T-helper 1 cell (primary cell): ENCODE measurements around the gene CFAP58.

Experiments
- DNase-seq, 5 donors: peaks; one replicate each; pipeline ENCODE4 v3.0.0-alpha.2; 2012 to 2020

Gene CFAP58

DNA sequence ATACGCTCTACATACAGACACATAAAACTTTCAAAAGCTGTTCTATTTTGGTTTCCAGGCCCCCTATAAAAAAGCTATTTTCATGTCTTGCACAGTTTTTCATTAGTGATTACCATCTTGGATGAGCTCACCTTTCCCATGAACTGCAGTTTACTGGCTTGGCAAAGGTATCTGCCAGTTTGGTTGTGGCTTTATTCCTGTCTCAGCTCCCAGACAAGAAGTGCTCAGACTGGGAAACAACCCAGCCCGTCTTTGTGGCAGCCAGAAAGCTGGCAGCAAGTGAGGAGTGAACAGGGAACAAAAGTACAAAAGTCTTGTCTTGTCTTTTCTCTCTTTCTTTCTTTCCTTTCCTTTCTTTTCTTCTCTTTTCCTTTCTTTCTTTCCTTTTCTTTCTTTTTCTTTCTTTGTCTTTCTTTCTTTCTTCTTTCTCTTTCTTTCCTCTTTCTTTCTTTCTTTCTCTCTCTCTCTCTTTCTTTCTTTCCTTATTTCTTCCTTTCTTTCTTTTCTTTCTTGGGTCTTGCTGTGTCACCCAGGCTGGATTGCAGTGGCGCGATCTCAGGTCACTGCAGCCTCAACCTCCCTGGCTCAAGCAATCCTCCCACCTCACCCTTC is 138.8 kb downstream of the CFAP58 start:
- DNase-seq = no peak

DNA sequence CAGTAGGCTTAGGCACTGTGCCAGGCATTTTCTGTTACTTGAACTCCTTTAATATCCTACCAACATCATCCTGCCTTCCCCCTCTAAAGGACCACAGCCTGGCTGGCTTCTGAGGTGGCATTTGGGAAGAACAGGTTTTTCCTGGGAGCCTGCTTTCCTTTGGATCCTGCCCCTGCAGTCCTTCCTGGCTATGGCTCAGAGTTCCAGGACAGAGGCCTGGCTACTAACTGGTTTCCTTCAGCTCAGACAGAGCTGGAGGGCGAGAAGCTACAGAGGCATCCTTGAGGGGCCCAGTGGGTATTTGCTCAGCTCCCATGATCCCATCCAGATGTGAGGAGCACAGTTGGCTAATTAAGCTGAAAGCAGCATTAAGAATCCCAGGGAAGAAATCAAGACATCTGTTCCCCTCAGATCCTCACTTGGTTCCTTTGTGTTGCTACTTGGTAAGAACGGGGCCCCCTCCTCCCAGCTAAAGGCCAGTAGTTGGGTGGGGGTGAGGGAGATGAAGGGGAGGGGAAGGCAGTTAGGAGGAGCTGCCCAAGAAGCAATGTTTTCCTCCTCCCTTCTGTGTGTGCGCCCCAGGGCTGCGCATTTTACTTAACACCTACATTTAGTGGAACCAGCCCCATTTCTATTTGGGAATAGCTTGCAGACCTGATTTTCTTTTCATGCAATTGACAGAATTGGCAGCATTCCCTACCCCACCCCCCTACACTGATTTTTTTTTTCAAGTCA is 144.9 kb downstream of the CFAP58 start:
- DNase-seq = no peak

DNA sequence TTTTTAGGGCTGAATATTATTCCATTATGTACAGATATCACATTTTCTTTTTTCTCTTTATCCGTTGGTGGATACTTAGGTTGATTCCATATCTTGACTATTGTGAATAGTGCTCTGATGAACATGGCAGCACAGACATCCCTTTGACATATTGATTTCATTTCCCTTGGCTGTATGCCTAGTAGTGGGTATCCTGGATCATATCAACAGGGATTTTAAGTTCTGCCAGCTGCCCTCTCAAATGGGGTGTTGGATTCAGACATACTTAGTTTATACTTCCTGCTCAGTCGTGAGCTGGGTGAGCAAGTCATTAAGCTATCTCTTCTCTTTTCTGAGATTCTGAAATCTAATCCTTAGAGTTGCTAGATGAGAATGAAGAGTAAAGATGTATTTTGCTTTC is 147.8 kb downstream of the CFAP58 start:
- no peak for DNase-seq

DNA sequence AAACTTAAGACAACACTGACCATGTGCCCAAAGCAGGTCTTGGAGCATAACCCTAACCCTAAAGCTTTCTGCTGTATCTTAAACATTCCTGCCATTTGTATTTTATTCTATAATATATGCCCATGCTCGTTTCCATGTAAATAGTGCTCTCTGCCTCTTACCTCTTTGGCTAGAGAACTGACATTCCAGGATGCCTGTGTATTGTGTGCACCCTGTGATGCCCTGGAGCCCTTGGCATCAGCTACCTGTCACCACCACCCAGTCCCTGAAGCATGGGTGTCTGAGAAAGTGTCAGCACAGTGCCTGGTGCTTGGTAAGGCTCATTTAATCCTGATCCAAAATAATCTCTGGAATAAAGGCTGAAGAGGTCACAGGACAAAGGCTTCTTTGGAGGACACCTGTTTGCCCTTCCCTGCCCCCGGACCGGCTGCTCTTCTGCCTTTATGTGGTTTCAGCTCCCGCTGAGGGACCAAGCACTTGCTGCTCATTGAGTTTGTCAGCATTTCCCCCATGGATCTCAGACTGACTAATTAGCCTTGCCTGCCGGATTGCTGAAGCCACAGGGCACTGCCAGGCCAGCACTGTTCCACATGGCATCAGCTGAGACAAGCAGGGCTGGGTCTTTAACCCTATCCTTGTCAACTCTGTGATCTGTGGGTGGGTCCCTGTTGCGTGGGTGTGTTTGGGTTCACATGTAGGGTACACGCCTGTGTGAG is 148.4 kb downstream of the CFAP58 start:
- no peak for DNase-seq

DNA sequence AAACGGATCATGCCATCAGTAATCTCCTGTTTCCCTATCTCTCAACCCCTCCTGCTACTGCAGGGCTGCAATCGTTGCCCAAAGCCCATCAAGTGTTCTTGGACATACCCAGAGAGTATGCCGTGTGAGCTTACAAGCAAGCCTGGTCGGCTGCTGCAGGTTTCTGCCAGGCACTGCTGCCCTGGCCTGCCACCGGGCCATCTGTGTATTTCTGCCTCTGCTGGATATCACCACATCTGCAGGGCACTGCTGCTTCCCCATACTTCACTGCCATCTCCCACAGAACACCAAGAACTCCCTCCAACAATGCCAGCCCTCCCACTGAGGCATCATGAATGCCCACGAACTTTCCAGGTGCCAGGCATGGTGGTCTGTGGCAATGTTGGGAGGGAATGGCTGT is 149.3 kb downstream of the CFAP58 start:
- no peak for DNase-seq
